Stimulated activated CD8-positive, alpha-beta memory T cell treated with anti-CD3 and anti-CD28 coated beads, Interleukin-7, amount 100 ng/mL, for 1 hour (primary cell): ENCODE results near the gene SIM2.

Experiments used
- DNase-seq, 2 donors: peaks; one replicate each; pipeline ENCODE4 v3.0.0-alpha.2; 2020; ENCODE audit warnings: low read depth in 2 of 2

SIM2 gene

DNA sequence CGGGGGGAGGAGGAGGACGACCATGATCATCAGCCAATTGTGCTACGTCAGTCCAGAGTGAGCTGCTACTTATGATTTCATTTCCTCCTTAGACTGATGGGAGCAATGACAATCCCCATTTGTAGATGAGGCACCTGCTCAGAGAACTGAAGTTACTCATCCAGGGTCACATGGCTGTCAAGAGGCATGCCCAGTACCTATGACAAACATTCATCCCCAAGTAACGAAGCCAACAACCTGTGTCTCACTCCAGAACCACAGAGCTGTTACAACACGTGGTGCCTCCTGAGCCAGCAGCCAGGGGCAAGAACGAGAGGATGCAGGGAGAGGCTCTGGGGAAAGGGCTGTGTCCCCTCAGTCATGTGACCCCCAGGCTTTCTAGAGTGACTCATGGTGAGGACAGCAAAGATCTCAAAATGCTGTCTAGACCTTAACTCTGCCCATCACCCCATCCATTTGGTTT, 93.6 kb downstream of the SIM2 start:
- DNase-seq: no peak

DNA sequence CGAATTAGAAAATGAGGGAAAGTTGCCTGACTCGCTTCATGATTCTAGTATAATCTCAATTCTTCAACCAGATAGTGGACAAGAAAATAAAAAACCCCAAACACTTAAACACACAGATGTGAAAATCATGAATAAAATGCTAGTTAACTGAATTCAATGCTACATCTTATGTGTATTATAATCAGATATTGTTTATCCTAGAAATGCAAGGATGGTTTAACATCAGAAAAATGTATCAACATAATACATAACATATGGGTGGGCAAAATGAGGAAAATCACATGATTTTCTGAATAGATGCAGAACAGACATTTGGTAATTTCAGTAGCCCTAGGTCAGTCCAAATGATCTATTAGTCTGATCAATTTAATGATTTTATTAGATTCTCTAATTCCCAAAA, 97.2 kb downstream of the SIM2 start:
- DNase-seq: no peak

GRCh38 chr21:36798491-36798890, 99.6 kb downstream of the SIM2 start:
- no peak for DNase-seq
